Measurements from ENCODE around the gene HDAC4. TPM values are rescaled to one million over a fixed set of nuclear protein-coding genes. Genes with fewer than 3 reads are reported as not detected.

The HDAC4 gene
- total and polyA plus RNA-seq, 2 experiments from 2014 or later = 9.3 to 10.8 TPM

- Histone ChIP-seq H3K4me3 (no peak overlapping the region), H3K9me2 (replicated peaks; ENCODE audit: insufficient read depth) (no peaks in the 10 kb centered on the region), H3K4me2 (no peak overlapping the region), H3K27me3 (no peaks in the 10 kb centered on the region), H3K27ac (peak overlapping the region; percentile 53), H4K20me1 (ENCODE audit: insufficient read depth, poor library complexity, severe bottlenecking) (peaks cover 4% of the 10 kb centered on the region), H3K9me3 (ENCODE audit: low read depth) (no peaks in the 10 kb centered on the region), H2AFZ (no peak overlapping the region), H3K36me3 (replicated peaks; ENCODE audit: insufficient read depth, low read depth) (no peaks in the 10 kb centered on the region), H3K79me2 (peaks cover 78% of the 10 kb centered on the region), H3K4me1 (ENCODE audit: insufficient read depth) (no peaks in the 10 kb centered on the region)
- no peak for DNase-seq (ENCODE audit: low spot score)
- whole genome bisulfite sequencing (ENCODE audit: low lambda C conversion rate, missing lambda C conversion rate) = 85% methylated on average over 29 of the region's 29 CpGs
- TF ChIP-seq EZH2phosphoT487 (IDR thresholded peaks at IDR 0.05; ENCODE audit: low read depth, severe bottlenecking, unreplicated experiment) (no peak), CTCF (IDR thresholded peaks at IDR 0.05; ENCODE audit: poor library complexity) (no peak), EZH2 (IDR thresholded peaks at IDR 0.05; ENCODE audit: borderline replicate concordance) (no peak)
Observed at GRCh38 chr2:239239607-239240413, 161.0 kb downstream of the HDAC4 start.

- no peaks in the 10 kb centered on the region for H3K27me3 ChIP-seq
- WGBS (ENCODE audit: low lambda C conversion rate, missing lambda C conversion rate) = 89% methylated on average over 15 of the region's 15 CpGs
- no peak overlapping the region for H3K4me2 ChIP-seq
- no peak overlapping the region for H3K4me3 ChIP-seq
- no peaks in the 10 kb centered on the region for H3K9me3 ChIP-seq (ENCODE audit: low read depth)
- no peak overlapping the region for H2AFZ ChIP-seq
- no peaks in the 10 kb centered on the region for H3K36me3 ChIP-seq (replicated peaks; ENCODE audit: insufficient read depth, low read depth)
- H3K4me1 ChIP-seq (ENCODE audit: insufficient read depth) = no peaks in the 10 kb centered on the region
- peaks cover 77% of the 10 kb centered on the region for H3K79me2 ChIP-seq
- no peaks in the 10 kb centered on the region for H3K9me2 ChIP-seq (replicated peaks; ENCODE audit: insufficient read depth)
- H3K27ac ChIP-seq = no peak overlapping the region
- TF ChIP-seq EZH2phosphoT487 (IDR thresholded peaks at IDR 0.05; ENCODE audit: low read depth, severe bottlenecking, unreplicated experiment) = no peak
- no peak for TF ChIP-seq EZH2 (IDR thresholded peaks at IDR 0.05; ENCODE audit: borderline replicate concordance)
- TF ChIP-seq CTCF (IDR thresholded peaks at IDR 0.05; ENCODE audit: poor library complexity) = no peak
- DNase-seq (ENCODE audit: low spot score) = no peak
- H4K20me1 ChIP-seq (ENCODE audit: insufficient read depth, poor library complexity, severe bottlenecking) = peaks cover 4% of the 10 kb centered on the region
Observed at GRCh38 chr2:239238839-239239606, 161.8 kb downstream of the HDAC4 start.

GRCh38 chr2:239238381-239238780 lies 162.4 kb downstream of the HDAC4 start:
- TF ChIP-seq CTCF (IDR thresholded peaks at IDR 0.05; ENCODE audit: poor library complexity) (no peak), EZH2 (IDR thresholded peaks at IDR 0.05; ENCODE audit: borderline replicate concordance) (no peak), EZH2phosphoT487 (IDR thresholded peaks at IDR 0.05; ENCODE audit: low read depth, severe bottlenecking, unreplicated experiment) (no peak)
- H4K20me1 ChIP-seq (ENCODE audit: insufficient read depth, poor library complexity, severe bottlenecking) = peaks cover 4% of the 10 kb centered on the region
- no peaks in the 10 kb centered on the region for H3K27me3 ChIP-seq
- no peak overlapping the region for H2AFZ ChIP-seq
- no peaks in the 10 kb centered on the region for H3K9me3 ChIP-seq (ENCODE audit: low read depth)
- no peaks in the 10 kb centered on the region for H3K36me3 ChIP-seq (replicated peaks; ENCODE audit: insufficient read depth, low read depth)
- H3K27ac ChIP-seq = no peak overlapping the region
- H3K9me2 ChIP-seq (replicated peaks; ENCODE audit: insufficient read depth) = no peaks in the 10 kb centered on the region
- H3K79me2 ChIP-seq = peaks cover 76% of the 10 kb centered on the region
- H3K4me2 ChIP-seq = no peak overlapping the region
- 100% methylated on average over 5 of the region's 5 CpGs for WGBS (ENCODE audit: low lambda C conversion rate, missing lambda C conversion rate)
- no peak for DNase-seq (ENCODE audit: low spot score)
- no peaks in the 10 kb centered on the region for H3K4me1 ChIP-seq (ENCODE audit: insufficient read depth)
- H3K4me3 ChIP-seq = no peak overlapping the region
